Stimulated activated CD4-positive, alpha-beta T cell treated with anti-CD3 and anti-CD28 coated beads, Interleukin-15, amount 100 ng/mL, for 24 hours (primary cell): ENCODE results near the gene PHF23.
A peak's percentile ranks its signal among the peaks of the same experiment; 100 is the strongest.

Source experiments
- DNase-seq: peaks from one replicate; pipeline ENCODE4 v3.0.0-alpha.2; 2020

Gene PHF23

DNA sequence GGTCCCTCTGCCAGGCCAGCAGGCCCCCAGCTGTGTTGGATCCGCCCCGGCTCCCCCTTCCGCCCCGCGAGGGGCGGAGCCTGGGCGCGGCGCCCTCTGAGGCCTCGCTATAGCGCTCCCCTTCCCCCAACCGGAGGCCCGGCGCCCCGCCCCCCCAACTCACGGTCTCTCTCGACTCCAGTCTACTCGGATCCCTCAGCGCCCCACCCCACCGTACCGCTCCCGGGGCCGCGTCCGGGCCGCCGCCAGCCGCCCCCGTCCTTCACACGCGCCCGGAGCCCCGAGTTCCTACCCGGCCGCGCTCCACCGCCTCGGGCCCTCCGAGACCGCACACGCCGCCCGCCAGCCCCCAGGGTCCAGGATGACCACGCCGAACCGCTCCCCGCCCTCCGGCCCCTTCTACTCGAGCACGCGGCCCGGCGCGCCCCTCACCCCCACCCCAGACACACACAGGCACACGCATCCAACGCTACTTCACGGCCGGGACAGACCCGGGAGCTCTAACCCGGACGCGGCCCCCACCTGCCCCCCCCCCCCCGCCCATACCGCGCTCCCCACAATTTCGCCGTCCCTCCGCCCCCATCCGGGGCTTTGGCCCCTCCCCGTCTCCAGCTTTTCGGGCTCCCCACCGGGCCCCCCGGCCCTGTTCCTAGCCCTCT is 1.4 kb downstream of the PHF23 start:
- DNase-seq: peak; percentile 92

DNA sequence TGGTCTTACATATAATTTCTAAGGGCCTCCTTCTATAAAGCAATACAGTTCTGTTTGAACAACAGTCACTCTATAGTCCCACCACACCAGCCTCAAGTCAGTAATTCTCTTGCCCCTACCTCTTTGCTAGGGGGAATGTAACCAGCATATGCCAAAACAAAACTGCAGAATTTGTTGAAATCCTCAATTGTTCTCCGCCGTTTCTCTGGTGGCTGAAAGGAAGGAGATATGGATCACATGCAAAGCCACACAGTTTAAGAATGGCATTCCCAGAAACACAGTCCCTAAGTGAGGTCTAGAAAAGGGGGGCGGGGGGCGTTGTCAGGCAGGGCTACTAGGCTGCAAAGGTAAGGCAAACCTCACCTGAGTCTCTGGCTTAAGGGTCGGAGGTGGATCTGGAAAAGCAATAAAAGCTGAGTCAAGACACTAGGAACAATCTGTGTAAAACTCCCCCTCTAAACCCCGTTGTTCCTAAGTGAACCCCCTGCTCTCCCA is 1.9 kb downstream of the PHF23 start:
- no peak for DNase-seq

DNA sequence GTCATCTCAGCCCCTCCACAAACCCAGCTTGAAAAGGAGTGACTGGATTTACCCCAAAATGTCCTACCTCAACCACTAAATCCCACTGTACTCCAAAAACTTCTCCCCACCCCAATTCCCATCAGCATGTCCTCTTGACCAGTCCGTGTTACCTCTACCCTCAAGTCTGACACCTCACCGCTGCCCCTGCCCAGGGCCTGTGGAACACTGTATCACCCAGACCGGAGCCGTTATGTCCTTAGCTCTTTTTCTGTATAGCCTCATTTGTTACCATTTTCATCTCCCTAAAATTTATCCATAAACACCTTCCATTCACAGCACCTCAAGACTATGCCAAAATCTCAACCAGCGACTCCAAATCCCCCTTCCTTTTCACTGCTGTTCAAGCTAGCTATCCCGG is 2.4 kb downstream of the PHF23 start:
- DNase-seq: no peak

DNA sequence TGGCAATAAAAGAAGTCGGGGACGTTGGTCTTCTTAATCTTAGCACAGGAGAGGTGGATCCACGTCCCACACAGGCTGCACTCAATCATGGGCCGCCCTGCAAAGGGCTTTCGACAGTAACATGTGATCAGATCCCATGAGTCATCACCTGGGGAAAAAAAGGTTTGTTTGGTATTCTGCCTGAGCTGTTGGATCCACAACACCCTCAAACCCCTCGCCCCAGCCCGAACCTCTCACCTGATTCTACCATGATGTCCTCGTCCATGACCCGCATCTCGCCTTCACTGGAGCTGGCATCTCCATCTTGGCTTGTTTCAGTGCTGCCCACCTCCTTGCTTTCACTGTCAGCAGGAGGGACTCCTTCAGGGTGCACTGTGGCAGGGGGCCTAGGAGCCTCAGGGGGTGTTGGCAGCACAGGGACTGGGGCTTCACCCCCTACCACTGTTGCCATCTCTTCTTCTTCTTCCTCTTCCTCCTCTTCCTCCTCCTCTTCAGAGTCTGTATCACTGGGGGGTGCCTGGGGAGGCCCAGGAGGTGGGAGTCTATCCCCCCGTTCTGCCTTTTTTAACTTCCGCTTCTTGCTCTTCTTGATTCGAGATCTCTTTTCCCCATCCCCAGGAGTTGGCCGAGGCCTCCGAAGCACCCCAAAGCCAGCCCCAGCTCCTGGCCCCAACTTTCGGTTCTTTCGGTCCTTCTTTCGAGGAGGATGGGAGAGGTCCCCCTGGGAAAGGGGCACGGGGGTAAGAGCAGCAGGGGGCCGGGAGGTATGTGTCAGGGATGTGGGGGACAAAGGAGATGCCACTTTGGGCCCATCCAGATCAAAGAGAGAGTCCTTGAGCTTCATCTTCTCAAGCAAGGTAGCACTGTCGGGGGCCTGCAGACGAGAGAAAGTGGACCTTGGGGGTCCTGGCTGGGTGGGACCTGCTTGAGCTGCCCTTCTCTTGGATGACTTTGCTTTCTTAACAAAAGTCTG is 3.3 kb downstream of the PHF23 start:
- peak; percentile 20 for DNase-seq

DNA sequence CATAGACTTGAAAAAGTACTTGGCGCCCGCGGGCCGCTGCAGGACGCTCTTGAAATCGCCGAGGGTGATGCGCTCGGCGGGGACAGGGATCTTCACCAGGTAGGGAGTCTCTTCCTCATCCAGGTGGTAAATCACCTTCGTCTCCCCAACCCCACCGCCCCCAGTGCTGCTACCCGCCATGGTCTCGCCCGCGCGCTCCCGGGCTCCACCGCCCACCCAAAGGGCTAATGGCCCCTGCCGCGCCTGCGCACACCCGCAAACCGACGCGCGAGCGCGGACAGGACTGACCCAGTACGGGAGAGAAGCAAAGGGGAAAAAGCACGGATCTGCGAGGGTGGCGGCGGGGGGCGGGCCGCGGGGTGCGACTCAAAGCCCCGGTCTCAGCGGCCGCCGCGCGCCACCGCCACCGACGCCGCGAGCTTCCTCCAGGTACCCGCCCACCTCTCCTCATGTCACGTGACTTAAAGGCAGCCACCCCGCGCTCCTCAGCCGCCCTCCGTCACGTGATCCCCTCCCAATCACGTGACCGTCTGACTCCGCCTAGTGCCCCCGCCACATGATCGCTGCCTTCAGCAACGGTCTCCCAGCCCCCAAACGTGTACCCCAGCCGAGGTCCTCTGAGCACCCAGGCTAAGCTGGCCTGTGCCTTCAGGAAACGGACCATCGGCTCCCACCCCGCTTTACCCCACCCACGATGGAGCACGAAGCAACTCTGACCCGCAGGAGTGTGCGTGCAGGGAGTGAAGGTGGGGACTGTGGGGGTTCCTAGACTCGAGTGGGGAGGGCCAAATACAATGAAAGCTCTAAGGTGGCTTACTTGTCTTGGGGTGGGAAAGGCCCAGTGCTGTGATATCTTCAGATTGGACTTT is 4.9 kb downstream of the PHF23 start, which contains the start of gene DVL2:
TSS of gene DVL2 (minus strand) at position 435 of the 869 bp plus-strand sequence. CDS start at position 180, 255 bp downstream.
- peak; percentile 96 for DNase-seq

DNA sequence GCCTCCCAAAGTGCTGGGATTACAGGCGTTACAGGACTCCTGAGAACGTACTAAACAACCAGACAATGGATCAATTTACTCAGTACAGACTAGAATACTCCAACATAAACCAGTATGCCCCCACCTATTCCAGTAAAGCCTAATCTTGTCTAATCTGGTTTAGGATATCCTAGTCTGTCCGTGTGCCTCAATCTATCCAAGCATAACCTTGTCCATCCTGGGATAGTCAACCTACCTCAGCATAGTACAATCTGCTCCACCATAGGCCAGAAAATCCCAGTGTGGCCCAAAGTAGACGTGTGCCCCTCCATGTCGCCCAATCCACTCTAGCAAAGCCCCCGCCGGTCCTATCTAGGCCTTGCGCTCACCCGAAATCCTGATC is 5.6 kb downstream of the PHF23 start:
- DNase-seq: no peak

DNA sequence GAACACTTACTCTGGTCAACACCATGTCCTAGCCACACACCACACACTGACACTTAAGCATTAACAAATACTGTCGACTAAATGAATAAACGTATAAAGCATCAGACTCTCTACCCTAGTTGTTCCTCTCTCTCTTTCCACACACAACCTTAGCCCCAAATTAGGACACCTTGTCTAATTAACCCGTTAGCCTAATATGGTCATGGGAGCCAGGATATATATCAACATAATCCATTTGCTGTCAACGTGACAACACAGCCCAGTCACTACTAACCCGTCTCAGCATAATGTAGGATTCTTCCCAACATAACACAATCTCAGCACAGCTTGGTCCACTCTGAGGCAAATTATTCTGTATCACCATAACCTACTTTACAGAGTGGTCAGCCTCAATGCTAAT is 7.1 kb downstream of the PHF23 start:
- DNase-seq: no peak

DNA sequence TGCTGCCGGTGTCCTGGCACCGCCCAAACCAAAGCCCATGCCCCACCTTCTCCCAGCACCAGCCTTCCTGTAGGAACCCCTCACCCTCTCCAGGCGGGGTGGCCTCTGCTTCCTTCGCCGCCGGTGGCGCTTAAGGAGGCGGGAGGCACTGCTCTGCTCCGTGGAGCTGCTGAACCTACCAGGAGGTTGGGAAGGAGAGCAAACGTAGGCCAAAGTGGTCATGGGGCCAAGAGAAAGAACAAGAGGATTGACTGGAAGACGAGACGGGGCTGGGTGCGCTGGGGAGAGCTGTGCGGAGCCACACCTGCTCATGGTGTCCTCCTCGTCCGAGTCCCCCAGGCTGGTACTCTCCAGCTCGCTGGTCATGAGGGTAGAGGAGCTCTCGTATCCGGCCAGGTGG is 9.8 kb downstream of the PHF23 start:
- DNase-seq: no peak

DNA sequence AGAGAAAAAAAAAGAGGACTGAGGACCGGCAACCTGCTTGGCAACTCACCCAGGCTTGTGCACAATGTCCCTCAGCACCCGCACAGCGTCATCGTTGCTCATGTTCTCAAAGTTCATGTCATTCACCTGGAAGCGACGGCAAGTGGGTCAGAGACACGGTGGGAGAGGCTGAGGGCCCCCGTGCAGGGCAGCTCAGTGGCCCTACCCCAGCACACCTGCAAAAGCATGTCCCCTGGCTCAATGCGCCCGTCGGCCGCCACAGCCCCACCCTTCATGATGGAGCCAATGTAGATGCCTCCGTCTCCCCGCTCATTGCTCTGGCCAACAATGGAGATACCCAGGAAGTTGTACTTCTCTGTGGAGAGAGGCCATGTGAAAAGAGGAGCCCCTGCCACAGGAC is 10.3 kb downstream of the PHF23 start:
- no peak for DNase-seq

DNA sequence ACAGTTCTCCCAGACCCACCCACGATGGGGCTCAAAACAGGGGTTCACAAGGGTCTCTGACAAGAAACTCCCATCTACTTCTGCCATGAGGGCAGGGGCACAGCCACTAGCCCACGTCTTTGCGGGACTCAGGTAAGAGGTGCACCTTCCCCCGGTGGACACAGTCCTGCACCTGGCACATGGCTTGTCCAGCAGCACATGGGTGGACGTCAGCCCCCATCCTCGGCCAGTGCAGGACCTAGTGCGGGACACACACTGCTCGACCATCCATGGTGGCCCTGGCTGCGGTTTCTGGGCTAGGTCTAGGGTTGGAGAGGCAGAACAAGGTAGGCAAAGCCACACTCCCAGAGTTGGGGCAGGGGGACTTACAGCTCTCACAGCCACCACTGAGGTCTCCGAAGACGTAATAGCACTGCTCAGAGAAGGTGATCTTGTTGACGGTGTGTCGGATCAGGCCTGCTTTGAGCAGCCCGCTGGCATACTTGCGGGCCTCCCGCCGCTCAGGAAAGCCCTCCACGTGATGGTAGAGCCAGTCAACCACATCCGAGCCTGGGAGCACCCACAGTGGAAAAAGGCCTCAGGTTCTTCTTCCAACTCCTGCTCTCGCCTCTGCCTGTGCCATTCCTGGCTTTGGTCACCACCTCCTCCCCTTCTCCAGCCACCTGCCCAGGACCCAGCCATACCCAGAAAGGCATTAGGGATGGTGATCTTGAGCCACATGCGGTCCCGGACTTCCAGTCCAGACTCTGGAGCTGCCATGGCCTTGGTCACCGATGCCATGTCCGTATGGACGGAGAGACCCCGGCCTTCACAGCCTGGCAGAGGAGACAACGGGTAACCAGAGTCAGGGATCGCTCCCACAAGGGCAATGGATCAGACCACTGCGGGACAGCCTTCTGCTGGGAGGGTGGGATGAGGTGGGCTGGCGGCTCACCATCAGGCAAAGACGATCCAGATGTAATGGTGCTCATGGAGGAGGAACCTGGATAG is 12.2 kb downstream of the PHF23 start:
- no peak for DNase-seq

DNA sequence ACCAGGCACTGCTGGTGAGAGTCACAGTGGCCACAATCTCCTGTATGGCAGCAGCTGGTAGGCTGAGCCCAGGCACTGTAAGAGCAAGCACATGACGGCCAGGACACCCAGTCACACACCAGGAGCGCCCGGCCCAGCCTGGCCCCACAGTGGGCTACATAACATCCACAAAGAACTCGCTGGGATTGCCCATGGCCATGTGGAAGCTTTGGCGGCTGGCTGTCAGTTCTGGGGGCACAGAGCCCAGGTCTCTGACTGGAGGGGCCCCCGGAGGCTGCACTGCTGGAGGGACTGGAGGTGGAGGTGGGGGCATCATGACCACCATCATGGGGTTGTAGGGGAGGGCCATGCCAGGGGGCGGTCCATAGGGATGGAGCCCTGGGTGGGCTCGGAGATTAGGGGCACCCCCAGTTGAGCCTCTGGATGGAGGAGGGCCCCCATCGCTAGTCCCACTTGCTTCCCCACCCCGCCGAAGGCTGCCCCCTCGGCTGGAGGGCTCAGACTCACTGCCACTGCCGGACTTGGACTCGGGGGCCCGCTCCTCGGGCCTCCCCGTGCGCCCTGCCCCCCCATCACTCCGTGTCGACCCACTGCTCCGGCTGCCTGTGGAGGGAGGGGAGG is 13.4 kb downstream of the PHF23 start:
- DNase-seq: peak; percentile 4

DNA sequence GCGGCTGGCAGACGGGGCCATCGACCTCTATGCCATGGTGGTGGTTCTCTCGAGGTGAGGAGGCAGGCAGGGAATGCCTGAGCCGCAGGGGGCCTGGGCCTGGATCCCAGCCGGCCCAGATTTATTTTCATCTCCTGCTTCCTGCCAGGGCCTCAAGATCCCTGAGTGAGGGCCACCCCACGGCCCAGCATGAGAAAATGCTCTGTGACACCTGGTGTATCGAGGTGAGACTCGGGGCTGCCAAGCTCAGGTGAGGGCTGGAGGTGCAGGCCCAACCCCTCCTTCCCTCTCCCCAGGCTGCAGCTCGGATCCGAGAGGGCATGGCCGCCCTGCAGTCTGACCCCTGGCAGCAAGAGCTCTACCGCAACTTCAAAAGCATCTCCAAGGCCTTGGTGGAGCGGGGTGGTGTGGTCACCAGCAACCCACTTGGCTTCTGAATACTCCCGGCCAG is 14.6 kb downstream of the PHF23 start:
- DNase-seq: no peak

DNA sequence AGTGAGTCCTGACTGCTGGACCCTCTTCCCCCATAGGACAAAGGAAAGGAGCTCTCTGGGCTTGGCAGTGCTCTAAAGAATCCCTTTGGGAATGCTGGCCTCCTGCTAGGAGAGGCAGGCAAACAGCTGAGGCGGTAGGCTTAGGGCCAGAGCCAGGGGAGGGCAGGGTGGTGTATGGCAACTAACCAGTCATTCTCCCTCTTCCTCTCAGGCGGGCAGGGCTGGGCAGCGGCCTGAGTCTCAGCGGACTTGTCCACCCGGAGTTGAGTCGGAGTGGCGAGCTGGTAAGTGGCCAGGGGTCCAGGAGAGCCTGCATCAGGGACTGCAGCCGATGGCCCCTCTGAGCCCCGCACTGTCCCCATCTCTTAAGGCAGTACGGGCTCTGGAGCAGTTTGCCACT is 15.1 kb downstream of the PHF23 start:
- DNase-seq: peak; percentile 2

DNA sequence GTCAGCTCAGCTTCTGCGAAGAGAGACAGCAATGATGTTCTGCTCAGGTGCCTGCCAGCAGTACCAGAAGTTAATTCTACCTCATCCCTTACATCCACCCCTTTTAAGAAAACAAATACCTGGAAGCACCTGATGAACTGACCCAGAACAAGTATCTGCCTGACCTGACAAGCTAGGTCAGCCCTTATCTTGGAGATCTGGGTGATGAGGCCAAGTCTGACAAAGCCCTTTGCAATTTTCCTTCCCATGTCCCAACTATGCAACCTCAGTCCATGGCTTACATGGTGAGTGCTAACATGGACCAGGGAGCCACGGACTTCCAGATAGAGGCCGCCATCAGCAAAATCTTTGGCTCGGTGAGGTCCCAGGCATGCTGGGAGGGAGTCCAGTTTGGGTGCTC is 15.9 kb downstream of the PHF23 start:
- no peak for DNase-seq

DNA sequence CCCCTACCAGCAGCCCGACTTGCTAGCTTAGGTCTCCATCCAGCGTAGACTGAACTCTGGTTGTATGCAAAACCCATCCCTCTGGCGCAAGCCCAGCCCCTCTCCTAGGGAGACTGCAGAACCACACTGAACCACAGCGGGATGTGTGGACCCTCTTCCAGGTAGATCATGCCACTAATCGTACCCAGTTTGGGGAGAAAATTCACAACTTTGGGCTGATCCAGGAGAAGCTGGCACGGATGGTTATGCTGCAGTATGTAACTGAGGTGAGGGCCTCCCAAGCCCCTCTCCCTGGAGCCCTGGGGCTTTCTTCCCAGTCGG is 16.3 kb downstream of the PHF23 start:
- DNase-seq: no peak

DNA sequence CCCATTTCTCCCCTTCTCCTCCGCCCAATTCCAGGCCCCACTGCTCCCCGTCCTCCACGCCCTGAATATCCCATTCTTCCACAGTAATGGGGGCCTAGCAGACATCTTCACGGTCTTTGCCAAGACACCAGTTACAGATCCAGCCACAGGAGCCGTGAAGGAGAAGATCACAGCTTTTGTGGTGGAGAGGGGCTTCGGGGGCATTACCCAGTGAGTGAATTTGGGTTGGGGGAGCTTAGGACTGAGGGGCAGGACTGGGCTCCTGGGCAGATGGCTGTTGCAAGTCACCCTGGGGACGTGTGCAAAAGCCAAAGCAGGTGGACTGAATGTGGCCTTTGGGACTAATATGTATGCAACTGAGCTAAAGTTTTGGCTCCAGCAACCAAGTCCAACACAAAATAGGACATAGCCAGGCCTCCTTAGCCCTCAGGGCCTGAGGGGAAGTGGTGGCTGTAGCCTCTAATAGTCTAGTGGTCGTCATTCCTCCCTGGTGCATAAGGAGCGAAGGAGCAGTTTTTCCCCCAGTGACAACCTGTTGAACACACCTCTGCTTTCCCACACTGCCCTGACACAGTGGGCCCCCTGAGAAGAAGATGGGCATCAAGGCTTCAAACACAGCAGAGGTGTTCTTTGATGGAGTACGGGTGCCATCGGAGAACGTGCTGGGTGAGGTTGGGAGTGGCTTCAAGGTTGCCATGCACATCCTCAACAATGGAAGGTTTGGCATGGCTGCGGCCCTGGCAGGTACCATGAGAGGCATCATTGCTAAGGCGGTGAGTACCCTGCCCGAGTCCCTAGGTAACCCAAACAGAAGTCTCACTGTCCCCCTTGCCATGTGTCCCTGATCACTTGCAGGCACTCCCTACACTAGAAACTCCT is 16.9 kb downstream of the PHF23 start:
- peak; percentile 1 for DNase-seq

DNA sequence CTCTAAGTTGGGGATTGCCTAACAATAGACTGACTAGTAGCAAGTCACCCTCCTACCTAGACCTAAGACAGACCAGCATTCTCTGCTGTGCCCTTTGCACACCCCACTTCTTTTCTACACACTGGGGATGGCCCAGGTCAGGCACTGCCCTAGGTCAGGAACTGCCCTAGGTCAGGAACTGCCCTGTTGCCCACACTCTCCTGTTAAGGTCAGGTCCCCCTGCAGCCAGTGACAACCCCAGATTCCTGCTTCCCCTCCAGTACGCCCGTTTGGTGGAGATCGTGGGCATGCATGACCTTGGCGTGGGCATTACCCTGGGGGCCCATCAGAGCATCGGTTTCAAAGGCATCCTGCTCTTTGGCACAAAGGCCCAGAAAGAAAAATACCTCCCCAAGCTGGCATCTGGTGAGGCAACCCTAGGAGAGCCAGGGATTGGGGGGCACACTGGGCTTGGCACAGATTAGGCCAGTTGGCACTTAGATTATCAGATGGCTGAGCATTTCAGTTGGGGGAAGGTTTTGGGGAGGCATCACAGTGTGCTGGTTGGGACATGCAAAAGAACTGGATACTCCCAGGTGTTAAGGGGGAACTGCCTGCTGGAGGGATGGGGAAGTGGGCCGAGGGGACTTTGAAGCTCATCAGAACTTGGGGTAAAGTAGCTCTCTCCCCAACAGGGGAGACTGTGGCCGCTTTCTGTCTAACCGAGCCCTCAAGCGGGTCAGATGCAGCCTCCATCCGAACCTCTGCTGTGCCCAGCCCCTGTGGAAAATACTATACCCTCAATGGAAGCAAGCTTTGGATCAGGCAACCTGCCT is 17.8 kb downstream of the PHF23 start:
- no peak for DNase-seq

DNA sequence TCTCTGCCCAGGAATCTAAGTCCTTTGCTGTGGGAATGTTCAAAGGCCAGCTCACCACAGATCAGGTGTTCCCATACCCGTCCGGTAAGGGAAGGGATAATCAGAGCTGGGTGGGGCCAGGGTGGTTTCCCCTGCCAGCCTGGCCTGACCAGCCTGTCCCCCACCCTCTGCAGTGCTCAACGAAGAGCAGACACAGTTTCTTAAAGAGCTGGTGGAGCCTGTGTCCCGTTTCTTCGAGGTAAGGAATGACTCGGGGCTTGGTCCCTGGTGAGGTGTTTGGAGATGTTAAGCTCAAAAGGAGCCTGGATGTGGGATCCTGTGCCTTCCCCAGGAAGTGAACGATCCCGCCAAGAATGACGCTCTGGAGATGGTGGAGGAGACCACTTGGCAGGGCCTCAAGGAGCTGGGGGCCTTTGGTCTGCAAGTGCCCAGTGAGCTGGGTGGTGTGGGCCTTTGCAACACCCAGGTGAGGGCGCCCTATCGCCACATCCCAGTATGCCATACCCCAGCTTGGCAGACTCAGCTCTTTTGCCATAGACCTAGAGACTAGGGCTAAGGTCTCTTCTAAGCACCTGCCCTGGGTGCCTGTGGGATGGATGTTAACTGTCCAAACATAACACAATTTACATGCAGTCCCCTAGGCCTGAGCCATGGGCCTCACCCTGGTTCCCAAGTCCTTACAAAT is 18.5 kb downstream of the PHF23 start:
- peak; percentile 70 for DNase-seq
